Activated CD4-positive, alpha-beta T cell treated with anti-CD3 and anti-CD28 coated beads, Interleukin-2, amount 50 U/mL, for 1 hour (primary cell): ENCODE data around the gene RALGPS1.

Experiments
- DNase-seq: peaks from one replicate; pipeline ENCODE4 v3.0.0-alpha.2; 2020

The RALGPS1 gene

DNA sequence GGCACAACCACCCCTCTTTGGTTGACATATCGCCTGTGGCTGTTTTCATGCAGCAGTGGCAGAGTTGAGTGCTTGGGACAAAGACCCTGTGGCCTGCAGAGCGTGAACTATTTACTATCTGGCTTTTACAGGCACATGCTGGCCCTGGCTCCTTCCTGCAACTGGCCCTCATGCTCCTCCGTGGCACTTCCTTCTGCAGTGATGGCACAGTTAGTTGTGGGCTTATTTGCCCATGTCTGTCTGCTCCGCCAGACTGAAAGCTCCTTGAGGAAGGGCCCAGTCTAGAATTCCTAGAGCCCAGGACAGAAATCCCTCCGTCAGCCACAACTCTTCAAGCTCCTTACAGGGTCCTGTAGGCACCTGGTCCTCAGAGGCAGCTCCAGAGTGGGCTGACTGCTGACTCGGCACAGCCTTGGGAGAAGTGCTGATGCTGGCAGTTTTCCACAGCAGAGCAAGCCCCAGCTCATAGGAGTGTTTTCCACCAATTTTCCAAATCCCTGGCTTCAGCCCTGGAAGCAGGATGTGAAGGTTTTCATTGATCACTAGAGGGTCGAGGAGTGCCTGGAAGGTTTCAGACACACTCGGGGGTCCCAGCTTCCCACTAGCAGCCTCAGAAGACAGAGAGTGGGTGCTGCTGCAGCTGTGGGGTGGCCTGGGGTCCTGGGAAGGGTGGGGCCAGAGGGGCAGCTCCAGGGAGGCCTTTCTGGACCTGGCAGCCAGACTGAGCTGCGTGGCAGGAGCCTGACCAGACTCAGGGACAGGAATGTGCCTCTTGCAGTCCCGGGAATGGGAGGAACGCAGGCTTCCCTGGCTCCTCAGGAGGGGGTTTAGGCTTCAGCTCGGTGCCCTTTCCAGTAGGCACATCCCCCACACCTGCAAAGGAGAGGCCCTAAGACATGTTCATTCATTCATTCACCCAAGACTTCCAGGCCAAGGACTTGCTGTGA is 264.4 kb downstream of the RALGPS1 start:
- DNase-seq, result no peak

DNA sequence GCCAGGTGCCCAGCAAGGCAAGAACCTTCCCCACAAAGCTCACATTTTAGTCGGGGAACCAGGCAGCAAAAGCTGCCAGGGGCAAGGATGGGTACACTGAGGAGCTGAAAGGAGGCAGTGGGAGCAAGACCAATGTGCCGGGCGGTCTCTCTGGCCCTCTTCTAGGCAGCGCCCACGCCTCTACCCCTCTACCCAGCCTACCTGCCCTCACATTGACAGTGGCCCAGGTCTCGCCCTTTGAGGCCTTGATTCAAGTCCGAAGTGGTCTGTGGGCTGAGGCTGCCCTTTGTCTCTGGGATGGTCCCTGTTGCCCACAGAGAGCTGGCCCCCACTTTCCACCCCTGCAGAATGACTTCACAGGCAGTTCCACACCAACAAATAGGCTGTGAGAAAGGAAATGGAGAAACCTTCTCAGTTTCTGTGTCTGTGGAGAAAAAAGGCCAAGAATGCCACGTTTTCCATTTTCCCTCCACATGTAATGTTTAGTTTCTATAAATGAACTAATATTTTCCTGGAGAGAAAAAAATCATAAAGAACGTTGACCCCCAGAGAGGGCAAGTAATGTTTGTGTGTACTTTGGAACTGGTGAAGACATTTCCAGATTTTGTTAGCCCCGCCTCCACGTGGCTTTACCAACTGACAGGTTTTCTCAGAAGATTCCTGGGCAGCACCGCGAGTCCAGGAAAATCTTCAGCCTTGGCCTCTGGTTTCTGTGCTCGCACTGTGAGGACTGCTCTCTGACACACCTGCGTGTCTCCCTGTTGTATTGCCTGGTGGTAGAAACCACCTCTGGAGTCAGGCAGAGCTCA is 265.3 kb downstream of the RALGPS1 start:
- DNase-seq, result no peak

GRCh38 chr9:127180457-127181314 is 266.1 kb downstream of the RALGPS1 start:
- no peak for DNase-seq

GRCh38 chr9:127181315-127181580 is 266.7 kb downstream of the RALGPS1 start:
- DNase-seq, result no peak

DNA sequence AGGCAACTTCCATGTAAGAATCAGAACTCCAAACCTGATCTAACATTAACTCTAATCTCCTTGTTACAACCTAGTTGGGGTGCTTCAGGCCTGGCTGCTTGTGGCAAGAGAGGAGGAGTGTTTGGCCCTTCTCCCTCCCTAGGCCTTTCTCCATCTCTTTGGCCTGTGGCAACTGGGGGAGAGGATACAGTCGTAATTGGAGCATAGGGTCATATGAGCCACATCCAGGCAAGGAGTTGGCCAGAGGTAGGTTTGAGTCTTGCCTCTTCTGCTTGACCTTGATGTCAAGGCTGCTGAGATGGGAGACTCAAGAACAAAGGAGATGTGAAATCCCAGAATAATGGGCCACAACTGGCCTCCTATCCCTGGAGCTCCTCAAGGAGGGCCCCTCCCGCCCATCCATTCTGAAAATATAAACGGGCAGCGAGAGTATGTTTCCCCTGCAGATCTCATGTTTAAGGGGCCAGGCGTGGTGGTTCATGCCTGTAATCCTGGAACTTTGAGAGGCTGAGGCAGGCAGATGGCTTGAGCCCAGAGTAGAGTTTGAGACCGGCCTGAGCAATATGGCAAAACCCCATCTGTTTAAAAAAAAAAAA is 267.1 kb downstream of the RALGPS1 start:
- DNase-seq, result no peak

- DNase-seq, result no peak
Measured at GRCh38 chr9:127182901-127183746, 268.5 kb downstream of the RALGPS1 start.

GRCh38 chr9:127183814-127184582 is 269.4 kb downstream of the RALGPS1 start:
- DNase-seq, result no peak

DNA sequence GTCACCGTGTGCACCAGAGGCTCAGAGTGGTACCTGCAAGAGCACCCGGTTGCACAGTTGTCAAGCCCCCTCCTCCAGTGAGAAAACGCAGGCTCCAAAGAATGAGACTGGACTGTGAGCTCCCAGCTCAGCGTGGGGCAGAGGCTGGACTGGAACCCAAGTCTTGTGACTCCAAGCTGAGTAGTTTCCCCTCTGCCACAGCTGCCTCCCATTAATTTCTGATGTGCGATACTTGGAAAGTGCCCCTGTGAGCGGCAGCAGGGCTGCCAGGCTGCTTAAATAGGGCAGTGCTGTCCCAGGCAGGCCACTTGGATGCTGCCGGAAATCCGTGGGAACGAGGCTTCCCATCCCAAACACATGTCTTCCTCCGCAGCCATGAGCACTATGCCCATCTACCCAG is 270.1 kb downstream of the RALGPS1 start:
- no peak for DNase-seq

- DNase-seq, result no peak
Measured at GRCh38 chr9:127185181-127185580, 270.6 kb downstream of the RALGPS1 start.

GRCh38 chr9:127185931-127186781 is 271.6 kb downstream of the RALGPS1 start:
- no peak for DNase-seq

- no peak for DNase-seq
Measured at GRCh38 chr9:127186806-127187205, 272.2 kb downstream of the RALGPS1 start.

DNA sequence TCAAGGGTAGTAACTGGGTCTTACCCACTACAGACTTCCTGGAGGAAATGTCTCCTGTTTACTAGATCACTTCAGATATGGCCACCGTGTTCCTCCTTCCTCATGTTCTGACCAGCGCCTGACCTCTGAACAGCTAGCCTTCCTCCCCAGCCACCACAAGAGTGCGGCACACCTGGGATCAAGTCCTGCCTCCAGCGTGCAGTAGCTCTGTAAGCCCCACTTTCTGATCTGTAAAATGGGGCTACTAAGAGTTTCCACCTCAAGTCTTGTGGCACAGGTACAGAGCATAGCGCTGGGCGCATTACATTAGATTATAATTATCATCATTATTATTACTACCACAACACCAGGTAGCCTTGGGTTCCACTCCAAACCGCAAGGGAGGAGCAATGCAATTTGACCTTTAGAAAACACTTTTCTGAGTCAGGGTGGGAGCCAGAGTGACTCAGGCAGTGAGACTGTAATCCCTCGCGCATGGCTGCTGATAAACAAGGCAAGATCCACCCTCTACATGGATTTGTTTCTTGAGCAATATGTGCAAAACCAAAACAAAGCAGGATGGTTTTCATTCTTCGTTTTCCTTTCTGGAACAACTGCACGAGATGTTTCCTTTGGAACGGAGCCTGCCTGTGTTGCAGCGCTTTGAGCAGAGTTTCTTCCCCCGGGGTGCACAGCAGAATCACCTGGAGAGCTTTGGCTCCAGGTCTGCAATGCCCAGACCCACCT is 272.8 kb downstream of the RALGPS1 start:
- no peak for DNase-seq

- no peak for DNase-seq
Measured at GRCh38 chr9:127188396-127188795, 273.8 kb downstream of the RALGPS1 start.

DNA sequence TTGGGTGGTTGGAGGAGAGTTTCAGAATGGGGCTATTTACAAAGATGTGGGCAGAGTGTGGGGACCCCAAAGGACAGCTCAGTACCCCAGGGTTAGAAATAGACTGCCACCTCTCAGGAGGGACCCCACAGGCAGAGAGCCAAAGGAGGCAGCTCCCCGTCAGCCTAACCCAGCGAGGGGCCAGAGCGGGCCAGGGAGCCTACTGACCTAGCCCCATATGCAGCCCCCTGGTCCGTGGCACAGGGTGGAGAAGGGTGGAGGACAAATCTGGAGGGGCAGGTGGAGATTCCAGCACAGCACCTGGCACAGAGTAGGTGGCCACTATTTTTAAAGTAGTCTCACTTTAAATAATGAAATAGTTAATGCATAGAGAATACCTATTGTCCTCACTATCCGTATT is 275.0 kb downstream of the RALGPS1 start:
- DNase-seq, result no peak

- no peak for DNase-seq
Measured at GRCh38 chr9:127192744-127193143, 278.2 kb downstream of the RALGPS1 start.

GRCh38 chr9:127193483-127193882 is 278.9 kb downstream of the RALGPS1 start:
- DNase-seq, result no peak

DNA sequence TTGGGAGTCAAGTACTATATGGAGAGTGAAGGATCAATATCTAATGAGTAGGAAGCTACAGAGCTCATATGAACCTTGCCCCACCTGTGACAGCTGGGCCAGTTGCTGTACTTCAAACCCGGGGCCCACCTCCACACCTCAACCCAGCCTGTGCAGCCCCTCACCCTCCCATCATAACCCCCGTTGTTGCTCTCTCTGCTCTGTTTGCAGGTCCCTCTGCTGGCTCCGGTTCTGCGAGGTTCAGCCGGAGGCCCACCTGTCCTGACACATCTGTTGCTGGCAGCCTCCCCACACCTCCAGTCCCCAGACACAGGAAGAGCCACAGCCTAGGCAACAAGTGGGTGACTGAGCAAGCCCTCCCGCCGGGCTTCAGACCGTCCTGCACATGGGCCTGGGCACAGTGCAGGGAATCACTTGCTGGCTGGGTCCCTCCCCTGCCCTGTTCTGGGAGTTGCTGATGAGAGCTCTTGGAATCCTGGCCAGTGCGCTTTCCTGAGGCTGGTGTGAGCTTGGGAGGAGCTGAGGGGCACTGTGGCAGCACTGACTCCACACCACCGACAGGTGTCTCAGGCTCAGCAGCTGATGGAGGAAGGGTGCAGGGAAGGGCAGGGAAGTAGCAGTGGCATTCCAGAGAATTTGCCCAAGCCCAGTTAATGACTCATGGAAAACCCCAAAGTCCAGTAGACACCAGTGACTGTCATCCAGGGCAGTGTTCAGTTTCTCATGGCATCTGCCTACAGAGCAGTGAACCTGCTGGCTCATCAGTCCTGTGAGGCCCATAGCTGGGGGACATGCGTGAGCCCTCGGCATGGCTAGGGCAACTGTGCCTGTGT is 280.5 kb downstream of the RALGPS1 start:
- no peak for DNase-seq
